HG03280 (cell line): ENCODE measurements around the gene NISCH.

ENCODE experiments used
- ATAC-seq: cut with Tn5 transposase; IDR thresholded peaks from one replicate; pipeline ENCODE4 v1.9.1; 2021; ENCODE audit warnings: mild to moderate bottlenecking, moderate library complexity; ENCODE audit not compliant: unreplicated experiment

NISCH gene

GRCh38 chr3:52435246-52436101 lies 19.9 kb upstream of the NISCH start:
- no peak for ATAC-seq

DNA sequence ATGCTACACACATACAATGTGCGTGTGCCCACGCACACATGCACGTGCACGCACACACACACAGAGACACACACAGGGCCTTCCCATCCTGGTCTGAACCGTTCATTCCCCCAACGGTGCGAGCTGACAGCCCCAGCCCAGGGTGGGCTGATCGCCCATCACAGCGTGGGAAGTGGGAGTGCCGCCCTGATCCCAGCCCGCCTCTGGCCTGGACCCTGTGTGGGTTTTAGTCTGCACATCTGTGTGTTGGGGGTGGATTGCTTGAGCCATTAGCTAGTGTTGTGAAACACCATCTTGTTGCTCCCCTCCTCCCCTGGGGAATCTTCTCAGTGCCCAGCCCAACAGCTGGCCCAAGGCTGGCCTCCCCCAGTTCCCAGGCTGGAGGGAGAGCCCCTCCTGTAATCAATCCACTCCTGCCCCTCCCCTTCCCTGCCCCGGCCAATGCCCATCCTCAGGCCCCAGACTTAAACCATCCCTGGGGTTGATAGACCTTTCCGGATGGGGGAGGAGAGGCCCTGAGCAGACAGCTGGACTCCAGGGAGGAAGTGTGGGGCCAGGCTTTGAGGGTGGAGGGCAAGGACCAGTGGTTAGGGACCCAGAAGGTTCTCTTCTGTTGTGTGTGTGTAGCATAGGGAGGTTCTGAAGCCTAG lies 18.8 kb upstream of the NISCH start:
- ATAC-seq, result no peak

DNA sequence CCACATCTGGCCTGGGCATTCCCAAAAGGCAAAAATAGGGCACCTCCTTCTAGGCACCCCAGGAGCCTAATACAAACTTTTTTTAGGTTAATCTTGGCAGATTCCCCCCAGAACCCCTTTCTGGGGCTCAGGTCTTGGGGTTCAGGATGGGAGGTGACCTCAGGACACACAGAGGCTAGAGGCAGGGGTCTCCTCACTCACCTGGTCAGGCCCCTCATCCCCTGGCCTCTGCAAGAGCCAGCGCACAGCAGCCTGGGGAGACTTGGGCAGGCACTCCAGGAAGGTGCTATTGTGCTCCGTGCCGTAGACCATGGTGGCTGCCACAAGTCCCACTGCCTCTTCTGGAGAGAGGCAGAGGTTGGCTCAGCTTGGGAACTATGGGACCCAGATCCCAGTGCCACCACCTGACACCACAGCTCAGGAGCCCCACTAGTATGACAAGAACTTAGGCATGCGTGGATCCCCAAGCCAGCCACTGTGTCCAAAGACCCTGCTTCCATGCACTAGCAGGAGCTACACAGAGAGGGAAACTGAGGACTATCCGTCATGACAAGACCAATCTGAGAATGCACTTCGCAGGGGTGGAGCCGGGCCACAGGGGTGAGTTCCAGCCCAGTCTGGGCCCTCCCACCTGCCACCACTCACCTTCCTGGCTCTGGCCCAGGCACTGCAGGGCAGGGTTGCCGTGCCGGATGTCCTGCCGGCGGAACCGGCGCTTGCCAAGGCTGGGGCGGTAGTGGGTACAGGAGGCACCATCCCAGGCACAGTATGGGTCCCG lies 17.9 kb upstream of the NISCH start:
- no peak for ATAC-seq

DNA sequence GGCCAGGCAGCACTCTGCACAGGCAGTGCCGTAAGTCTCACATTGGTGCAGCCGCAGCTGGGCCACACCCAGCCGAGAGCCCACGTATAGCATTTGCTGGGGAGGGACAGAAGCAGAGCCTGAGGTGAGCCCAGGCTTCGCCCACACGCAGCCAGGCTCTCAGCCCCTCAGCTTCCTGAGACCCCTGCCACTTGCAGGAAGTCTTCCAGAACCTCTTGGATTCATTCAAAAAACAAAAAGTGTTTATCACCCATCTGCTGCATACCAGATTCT lies 17.4 kb upstream of the NISCH start:
- ATAC-seq, result no peak

DNA sequence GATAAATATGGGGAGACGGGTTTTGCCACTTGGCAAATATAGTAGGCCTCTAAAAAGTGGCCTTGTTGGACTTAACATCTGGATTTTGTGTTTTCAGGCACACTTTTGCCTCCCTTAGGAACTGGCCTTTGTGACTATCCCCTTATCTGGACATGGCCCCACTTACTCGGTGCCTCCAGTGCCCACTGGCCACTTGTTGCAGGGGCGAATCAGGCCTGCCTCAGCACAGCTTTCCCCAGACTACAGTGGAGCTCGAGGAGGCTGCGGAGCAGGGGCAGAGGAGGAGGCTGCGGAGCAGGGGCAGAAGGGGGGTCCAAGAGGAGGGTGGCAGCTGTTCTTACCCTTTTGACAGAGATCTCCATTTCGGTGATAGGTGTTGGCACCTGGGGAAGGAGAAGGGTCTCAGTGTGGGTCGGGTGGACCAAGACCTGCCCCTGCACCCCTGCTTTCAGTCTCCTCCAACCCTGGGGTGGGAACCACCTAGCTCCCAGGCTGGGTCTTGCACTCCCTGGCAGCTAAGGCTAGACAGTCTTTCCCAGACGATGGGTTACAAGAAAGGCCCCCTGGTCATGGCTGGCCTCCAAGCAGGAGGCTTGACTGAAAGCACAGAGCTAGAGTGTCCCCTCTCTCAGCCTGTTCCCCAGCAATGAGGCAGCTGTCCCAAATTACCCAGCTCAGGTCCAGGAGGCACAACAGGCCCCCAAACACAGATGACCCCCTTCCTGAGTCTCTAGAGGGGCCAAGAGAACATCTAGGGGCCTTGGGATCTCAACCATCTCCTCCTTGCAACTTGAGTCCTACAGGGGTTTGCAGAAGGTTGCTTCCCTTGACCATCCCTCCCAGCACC lies 16.6 kb upstream of the NISCH start:
- no peak for ATAC-seq

DNA sequence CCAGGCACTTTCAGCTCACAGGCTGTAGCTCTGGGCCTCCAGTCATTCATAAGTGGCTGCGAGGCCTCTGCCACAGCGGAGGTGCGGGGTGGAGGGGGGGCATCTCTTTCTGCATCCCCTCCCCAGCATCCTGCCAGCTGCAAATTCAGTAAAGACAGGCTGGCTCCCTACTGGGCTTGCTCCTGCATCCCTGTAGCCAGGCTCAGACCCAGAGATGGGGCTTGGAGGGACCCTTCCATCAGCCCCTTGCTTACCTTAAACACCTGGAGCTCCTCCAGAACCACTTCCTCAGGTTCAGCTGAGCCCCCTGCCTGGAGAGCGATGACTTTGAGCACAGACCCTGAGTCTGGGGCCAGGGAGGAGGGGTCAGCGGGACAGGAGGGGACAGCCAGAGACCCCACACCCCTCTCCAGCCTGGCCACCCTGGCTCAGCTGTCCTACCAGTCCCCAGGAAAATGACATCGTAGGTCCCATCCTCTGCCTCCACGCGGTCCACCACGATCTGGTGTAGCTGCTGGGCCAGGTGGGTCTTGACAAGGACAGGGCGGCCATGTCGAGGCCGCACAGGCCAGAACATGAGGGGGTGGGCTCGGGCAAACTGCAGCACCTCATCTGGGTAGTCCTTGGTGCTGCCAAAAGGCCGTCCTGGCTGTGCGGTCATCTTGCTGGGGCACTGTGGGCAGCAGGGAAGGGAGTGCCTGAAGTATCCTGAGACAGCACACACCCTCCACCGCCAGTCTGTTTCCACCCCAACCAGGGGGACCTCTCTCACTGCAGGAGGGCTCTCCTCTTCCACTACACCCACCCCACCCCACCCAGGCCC lies 15.8 kb upstream of the NISCH start:
- ATAC-seq, result no peak

DNA sequence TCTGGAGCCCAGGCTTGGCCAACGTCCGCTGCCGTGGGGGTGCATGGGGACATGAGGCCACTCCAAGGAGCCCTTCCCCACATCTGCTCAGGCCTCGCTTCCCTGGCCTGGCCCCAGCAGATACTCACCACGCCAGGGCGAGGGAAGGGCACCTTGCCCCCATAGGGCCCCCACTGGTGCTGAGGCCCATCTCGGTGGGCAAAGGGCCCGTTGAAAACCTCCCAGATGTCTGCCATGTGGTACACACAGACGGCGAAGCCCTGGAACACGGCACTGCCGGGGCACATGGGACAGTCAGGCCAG lies 15.2 kb upstream of the NISCH start:
- no peak for ATAC-seq

DNA sequence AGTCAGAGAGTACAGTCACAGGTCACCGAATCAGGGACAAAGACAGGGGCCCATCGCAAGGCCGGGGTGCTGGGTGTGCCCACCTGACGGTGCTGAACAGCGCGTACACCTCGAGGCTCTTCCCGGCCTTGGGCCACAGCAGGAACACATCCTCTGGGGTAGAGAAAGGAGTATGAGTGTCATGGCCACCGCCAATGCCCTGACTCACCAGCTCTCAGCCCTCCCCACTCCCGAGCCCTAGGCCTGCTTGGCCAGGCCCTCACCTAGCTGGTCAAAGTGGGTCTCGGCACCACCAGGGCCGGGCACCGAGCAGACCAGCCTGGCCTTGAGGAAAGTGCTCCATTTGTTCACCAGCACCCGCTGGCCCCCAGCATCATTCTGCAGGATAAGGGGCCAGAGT lies 14.7 kb upstream of the NISCH start:
- ATAC-seq, result no peak

DNA sequence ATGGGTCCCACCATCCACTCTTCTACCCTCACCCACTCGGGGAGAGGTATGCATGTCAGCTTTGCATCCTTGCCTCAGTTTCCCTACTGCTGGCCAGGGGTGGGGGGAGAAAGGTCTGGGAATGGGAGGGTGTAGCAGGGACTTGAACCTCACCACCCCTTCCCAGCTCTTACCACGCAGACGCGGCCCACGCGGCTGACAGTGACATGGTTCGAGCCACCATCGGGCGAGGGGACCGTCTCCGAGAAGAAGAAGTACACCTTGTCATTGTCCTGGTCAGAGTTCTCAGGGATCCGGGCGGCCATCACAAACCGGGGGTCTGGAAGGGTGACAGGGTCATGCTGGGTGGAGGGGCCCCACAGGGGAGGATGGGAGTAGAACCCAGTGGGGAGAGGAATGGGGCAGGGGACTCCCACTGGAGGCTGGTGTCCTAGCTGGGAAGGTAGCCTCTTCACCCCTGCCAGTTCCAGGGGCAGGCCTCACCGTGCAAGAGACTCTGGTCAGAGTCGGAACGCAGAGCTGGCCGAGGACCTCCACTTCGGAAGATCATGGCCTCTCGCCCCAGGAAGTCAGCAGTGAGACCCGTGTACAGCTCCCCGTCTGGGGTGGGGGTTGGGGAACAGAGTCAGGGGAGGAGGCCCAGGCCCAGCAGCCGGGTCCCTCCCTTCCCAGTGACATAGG lies 14.2 kb upstream of the NISCH start:
- no peak for ATAC-seq

- ATAC-seq, result no peak
Measured at GRCh38 chr3:52441772-52442332, 13.6 kb upstream of the NISCH start.

DNA sequence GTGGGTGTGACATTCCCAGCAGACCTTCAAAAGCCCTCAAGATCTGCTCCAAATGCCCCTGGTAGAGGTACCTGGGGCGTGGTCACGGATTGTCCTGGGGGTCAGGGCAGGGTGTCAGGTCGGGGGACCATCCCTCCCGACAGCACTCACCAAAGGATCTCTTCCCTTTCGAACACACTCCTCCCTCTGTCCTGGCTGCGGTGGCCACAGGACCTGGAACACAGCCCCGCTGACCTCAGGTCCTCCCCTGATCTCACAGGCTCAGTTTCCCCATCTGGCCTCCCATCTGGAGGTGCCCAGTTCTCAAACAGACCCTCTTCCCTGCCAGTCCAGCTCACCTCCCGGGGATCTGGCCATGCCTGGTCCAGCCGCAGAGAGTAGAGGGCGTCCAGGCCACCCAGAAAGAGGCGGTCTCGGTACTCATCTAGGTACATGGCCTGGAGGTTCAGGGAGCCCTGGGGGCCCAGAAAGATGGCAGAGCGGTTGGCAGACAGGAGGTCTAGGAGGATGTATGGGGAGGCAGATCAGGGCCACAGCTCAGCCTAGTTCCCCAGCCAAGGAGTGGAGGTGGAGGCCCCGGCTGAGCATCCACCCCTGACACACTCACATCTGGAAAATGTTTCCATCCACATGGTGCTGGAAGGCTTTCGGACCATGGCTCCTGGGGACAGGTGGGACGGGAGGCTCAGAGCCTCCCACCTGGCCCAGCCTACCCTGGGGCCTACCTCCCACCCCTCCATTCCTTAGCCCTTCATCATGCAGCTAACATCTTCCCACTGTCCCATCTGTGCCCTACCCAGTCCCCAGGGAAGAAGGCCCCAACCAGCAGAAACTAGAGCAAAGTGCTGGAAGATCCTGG lies 12.8 kb upstream of the NISCH start:
- ATAC-seq, result no peak

GRCh38 chr3:52443268-52443610 lies 12.2 kb upstream of the NISCH start:
- ATAC-seq, result no peak

GRCh38 chr3:52443791-52444687 lies 11.4 kb upstream of the NISCH start:
- ATAC-seq, result no peak

DNA sequence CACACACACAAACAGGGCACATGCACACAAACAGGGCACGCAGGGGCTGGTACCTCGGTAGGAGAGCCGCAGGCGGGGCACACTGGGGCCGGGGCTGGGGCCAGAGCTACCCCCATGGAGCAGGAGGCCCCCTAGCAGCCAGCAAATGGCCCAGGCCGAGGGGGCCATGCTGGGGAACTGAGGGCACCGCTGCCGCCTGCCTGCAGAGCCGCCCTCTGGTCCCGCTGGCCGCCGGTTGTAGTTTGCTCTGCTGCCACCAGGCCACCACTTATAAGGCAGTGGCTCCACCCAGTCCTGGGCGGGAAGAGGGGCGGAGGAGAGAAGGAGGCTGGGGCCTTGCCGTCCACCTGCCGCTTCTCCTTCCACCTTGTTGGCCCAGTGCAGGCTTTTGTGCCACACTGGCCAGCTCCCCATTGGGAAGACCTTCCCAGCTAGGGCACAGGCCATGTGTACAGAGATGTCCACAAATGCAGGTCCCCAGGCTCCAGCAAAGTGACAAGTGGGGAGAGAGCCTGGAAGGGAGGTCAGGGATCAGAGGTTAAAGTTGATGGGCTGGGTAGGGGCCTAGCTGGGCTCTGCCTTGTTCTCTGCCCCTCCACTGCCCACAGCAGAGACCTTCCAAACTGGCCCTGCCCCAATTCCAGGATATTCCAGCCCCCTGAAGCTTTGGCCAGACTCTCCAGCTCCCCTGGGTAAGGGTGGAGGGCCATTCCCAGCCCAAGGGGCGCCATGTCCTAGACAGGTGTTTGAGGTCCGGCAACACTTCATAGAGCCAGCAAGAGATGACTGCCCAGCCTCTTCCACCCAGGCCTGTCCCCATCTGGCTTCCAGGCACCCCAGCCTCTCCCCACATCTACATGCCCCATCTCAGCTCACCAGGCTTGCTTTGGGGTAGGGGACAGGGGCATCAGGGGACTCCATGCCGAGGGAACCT lies 10.3 kb upstream of the NISCH start, which contains the start of gene SEMA3G:
Gene SEMA3G, minus strand, starts transcription at position 244 of the 934 bp plus-strand sequence. Its CDS starts 76 bp downstream, at position 168.
- peak; percentile 90 for ATAC-seq

DNA sequence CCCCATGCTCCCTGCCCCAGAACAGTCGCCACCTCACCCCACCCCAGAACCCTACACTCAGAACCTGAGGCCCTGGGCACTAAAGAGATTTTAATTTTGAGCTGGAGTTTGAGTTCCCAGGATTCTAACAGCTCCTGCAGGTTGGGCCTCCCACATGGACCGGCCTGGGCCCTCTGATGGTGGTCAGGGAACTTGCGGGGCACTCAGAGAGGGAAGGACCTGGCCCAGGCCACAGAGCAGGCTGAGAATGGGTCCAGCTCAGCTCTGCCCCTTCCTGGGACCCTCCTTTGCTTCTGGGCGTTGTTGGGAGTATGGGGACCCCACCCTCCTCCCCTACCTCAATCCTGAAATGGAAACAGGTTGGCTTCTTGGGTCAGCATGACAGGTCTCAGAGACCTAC lies 9.4 kb upstream of the NISCH start:
- no peak for ATAC-seq
